Panc1 (cell line): ENCODE results near the gene NRP1.

Source experiments
- TF ChIP-seq, protein P1 (sequence below), 2 experiments: IDR thresholded peaks; 2 replicates each; pipeline ENCODE4 v1.6.1; 2011 to 2012; ENCODE audit warnings: low read depth in 2 of 2, control low read depth in 1 of 2, low read length in 1 of 2, mild to moderate bottlenecking in 1 of 2, moderate library complexity in 1 of 2; ENCODE audit not compliant: insufficient read depth in 1 of 2
- TF ChIP-seq, protein P2 (sequence below): fragments of 450-650 bp; IDR thresholded peaks from 2 replicates; pipeline ENCODE4 v1.5.1; 2017; ENCODE audit warnings: mild to moderate bottlenecking

DNA sequence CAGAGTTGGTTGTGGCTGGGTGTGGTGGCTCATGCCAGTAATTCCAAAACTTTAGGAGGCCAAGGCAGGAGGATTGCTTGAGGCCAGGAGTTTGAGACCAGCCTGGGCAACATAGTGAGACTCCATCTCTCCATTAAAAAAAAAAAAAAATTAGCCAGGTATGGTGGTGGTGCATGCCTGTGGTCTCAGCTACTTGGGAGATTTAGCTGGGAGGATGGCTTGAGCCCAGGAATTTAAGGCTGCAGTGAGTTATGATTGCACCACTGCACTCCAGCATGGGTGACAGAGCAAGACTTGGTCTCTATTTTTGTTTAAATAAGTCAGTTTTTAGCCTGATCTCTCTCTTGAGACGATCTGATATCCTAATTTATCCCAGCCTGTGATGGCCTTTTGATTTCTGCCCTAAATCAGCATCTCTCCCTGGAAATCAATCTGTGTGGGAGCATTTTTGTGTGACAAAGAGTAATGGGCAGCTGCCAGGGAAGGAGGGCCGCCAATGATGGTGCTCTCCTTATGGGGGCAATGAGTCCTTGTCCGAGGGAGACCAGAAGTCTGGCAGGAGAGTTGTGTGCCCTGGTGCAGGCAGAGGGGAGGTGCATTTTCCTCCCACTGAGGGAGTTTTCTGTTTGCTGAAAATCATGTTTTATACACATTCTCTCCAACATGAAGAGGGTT lies 111.0 kb downstream of the NRP1 start:
- TF ChIP-seq, protein P1, sequence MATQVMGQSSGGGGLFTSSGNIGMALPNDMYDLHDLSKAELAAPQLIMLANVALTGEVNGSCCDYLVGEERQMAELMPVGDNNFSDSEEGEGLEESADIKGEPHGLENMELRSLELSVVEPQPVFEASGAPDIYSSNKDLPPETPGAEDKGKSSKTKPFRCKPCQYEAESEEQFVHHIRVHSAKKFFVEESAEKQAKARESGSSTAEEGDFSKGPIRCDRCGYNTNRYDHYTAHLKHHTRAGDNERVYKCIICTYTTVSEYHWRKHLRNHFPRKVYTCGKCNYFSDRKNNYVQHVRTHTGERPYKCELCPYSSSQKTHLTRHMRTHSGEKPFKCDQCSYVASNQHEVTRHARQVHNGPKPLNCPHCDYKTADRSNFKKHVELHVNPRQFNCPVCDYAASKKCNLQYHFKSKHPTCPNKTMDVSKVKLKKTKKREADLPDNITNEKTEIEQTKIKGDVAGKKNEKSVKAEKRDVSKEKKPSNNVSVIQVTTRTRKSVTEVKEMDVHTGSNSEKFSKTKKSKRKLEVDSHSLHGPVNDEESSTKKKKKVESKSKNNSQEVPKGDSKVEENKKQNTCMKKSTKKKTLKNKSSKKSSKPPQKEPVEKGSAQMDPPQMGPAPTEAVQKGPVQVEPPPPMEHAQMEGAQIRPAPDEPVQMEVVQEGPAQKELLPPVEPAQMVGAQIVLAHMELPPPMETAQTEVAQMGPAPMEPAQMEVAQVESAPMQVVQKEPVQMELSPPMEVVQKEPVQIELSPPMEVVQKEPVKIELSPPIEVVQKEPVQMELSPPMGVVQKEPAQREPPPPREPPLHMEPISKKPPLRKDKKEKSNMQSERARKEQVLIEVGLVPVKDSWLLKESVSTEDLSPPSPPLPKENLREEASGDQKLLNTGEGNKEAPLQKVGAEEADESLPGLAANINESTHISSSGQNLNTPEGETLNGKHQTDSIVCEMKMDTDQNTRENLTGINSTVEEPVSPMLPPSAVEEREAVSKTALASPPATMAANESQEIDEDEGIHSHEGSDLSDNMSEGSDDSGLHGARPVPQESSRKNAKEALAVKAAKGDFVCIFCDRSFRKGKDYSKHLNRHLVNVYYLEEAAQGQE (IDR thresholded peaks at IDR 0.05; ENCODE audit: insufficient read depth in 1 of 2, low read depth in 2 of 2, low read length in 1 of 2), result no peak
- TF ChIP-seq, protein P2, sequence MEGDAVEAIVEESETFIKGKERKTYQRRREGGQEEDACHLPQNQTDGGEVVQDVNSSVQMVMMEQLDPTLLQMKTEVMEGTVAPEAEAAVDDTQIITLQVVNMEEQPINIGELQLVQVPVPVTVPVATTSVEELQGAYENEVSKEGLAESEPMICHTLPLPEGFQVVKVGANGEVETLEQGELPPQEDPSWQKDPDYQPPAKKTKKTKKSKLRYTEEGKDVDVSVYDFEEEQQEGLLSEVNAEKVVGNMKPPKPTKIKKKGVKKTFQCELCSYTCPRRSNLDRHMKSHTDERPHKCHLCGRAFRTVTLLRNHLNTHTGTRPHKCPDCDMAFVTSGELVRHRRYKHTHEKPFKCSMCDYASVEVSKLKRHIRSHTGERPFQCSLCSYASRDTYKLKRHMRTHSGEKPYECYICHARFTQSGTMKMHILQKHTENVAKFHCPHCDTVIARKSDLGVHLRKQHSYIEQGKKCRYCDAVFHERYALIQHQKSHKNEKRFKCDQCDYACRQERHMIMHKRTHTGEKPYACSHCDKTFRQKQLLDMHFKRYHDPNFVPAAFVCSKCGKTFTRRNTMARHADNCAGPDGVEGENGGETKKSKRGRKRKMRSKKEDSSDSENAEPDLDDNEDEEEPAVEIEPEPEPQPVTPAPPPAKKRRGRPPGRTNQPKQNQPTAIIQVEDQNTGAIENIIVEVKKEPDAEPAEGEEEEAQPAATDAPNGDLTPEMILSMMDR, result no peak
